BE2C (cell line): ENCODE measurements around the gene RND2.

Experiments used
- DNase-seq: peaks from one replicate; pipeline ENCODE4 v3.0.0-alpha.2; 2020
- H3K27me3 ChIP-seq: fragments of 250-450 bp; sonication (Bioruptor Pico); 2 replicates; pipeline ENCODE4 v1.5.1; 2020; ENCODE audit warnings: mild to moderate bottlenecking
- H3K36me3 ChIP-seq: fragments of 250-450 bp; sonication (Bioruptor Pico); 2 replicates; pipeline ENCODE4 v1.5.1; 2020; ENCODE audit warnings: mild to moderate bottlenecking
- H3K4me1 ChIP-seq: fragments of 250-450 bp; sonication (Bioruptor Pico); 2 replicates; pipeline ENCODE4 v1.5.1; 2020
- H3K4me3 ChIP-seq: 2 replicates; pipeline ENCODE4 v1.5.1; 2011; ENCODE audit warnings: low read depth, low read length
- H3K9me3 ChIP-seq: fragments of 250-450 bp; sonication (Bioruptor Pico); 2 replicates; pipeline ENCODE4 v1.5.1; 2020
- CTCF ChIP-seq: IDR thresholded peaks from 2 replicates; pipeline ENCODE4 v1.5.1; 2012; ENCODE audit warnings: mild to moderate bottlenecking, low read depth, low read length

The RND2 gene

GRCh38 chr17:43074869-43075268 lies 49.8 kb downstream of the RND2 start:
- peaks cover 11% of the 10 kb centered on the region for H3K36me3 ChIP-seq
- no peak for TF ChIP-seq CTCF

GRCh38 chr17:43079641-43080302 lies 54.7 kb downstream of the RND2 start:
- no peak for TF ChIP-seq CTCF
- DNase-seq: no peak
- no peak overlapping the region for H3K4me3 ChIP-seq
- peaks cover 25% of the 10 kb centered on the region for H3K36me3 ChIP-seq
- H3K27me3 ChIP-seq: no peaks in the 10 kb centered on the region
- H3K4me1 ChIP-seq: no peaks in the 10 kb centered on the region
- H3K9me3 ChIP-seq: no peaks in the 10 kb centered on the region

More at GRCh38 chr17:43074869-43075268, 49.8 kb downstream of the RND2 start:
- DNase-seq: no peak
- no peaks in the 10 kb centered on the region for H3K27me3 ChIP-seq
- H3K4me3 ChIP-seq: no peak overlapping the region
- no peaks in the 10 kb centered on the region for H3K4me1 ChIP-seq
- no peaks in the 10 kb centered on the region for H3K9me3 ChIP-seq
